ENCODE results near the gene QSOX2. TPM values are rescaled to one million over a fixed set of nuclear protein-coding genes. Genes with fewer than 3 reads are reported as not detected.

QSOX2 gene
- total RNA-seq, 2 donors from 2014 or later = 4.9 to 12.0 TPM

- peaks cover 8% of the 10 kb centered on the region for H3K27me3 ChIP-seq
- TF ChIP-seq, protein P1, sequence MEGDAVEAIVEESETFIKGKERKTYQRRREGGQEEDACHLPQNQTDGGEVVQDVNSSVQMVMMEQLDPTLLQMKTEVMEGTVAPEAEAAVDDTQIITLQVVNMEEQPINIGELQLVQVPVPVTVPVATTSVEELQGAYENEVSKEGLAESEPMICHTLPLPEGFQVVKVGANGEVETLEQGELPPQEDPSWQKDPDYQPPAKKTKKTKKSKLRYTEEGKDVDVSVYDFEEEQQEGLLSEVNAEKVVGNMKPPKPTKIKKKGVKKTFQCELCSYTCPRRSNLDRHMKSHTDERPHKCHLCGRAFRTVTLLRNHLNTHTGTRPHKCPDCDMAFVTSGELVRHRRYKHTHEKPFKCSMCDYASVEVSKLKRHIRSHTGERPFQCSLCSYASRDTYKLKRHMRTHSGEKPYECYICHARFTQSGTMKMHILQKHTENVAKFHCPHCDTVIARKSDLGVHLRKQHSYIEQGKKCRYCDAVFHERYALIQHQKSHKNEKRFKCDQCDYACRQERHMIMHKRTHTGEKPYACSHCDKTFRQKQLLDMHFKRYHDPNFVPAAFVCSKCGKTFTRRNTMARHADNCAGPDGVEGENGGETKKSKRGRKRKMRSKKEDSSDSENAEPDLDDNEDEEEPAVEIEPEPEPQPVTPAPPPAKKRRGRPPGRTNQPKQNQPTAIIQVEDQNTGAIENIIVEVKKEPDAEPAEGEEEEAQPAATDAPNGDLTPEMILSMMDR (IDR thresholded peaks at IDR 0.05) = no peak
- H3K4me1 ChIP-seq = no peaks in the 10 kb centered on the region
- no peak for DNase-seq
- H3K36me3 ChIP-seq = no peaks in the 10 kb centered on the region
- no peak overlapping the region for H3K4me3 ChIP-seq
- no peaks in the 10 kb centered on the region for H3K9me3 ChIP-seq
- no peak overlapping the region for H3K27ac ChIP-seq
- H3K9ac ChIP-seq (ENCODE audit: low read depth in 2 of 2, low read length in 2 of 2) = no peak overlapping the region
- intact Hi-C loops (cut with DNase I) = no loop called here
Observed at GRCh38 chr9:136186386-136186785, 59.2 kb downstream of the QSOX2 start.

DNA sequence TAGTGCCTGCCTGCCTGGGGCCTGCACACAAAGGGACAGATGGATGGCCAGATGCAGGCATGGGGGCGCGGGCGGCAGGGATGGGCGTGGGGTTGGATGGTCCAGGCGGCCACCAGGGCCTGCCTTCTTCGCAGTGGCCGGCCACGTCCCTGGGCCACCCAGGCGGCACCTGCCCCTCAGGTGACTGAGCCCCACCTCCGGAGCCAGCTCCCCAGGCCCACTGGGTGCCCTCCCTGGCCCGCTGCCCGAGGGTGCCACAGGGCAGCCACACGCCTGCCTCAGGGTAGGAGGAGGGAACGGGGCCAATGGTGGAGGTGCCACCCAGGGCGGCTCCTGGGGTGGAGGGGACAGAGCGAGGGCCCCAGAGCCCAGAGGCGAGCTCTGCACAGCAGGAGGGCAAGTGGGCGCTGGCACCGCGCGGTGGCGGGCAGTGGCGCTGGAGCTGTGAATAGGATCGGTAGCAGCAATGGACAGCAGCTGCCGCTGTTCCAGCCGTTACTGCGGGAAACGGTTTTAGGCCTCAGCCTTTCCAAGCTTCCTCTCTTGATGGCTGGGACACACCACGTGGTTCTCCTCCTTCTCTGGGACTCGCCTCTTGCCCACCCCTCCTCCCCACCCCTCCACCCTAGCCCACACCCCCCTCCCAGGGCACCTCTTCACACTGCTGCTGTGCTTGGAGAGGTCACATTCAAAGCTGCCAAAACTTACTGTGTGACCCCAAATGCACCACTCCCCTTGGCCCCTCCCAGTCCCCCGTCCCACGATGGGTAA lies 59.8 kb downstream of the QSOX2 start:
- Histone ChIP-seq H3K27me3 (peaks cover 2% of the 10 kb centered on the region), H3K4me3 (no peak overlapping the region), H3K36me3 (no peaks in the 10 kb centered on the region), H3K9ac (ENCODE audit: low read depth in 2 of 2, low read length in 2 of 2) (no peak overlapping the region), H3K4me1 (no peaks in the 10 kb centered on the region), H3K27ac (no peak overlapping the region), H3K9me3 (no peaks in the 10 kb centered on the region)
- DNase-seq = no peak
- TF ChIP-seq, protein P1 (IDR thresholded peaks at IDR 0.05) = no peak
- intact Hi-C loops (cut with DNase I) = no loop called here

DNA sequence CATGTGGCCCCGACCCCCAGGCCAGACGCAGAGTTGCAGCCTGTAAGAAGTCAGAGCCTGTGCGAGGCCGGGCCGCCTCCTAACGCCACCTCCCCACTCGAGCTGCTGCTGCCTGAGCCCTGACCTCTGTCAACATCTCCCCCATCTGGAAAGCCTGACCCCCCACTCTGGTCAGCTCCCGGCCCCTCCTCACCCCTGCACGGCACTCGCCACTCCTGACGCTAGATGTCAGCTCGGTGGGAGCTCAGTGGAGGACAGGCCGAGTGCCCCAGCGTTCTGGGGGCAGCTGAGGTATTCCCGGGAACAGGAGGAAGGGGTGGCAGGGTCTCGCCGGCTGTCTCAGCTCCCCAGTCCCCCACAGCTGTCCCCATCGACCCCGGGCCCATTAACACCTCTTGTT lies 60.5 kb downstream of the QSOX2 start:
- H3K27me3 ChIP-seq = no peaks in the 10 kb centered on the region
- intact Hi-C loops (cut with DNase I) = no loop called here
- DNase-seq = no peak

GRCh38 chr9:136182850-136183422 lies 62.7 kb downstream of the QSOX2 start:
- Histone ChIP-seq H3K9ac (ENCODE audit: low read depth in 2 of 2, low read length in 2 of 2) (no peak overlapping the region), H3K36me3 (no peaks in the 10 kb centered on the region), H3K27me3 (no peaks in the 10 kb centered on the region), H3K4me1 (no peaks in the 10 kb centered on the region), H3K4me3 (no peak overlapping the region), H3K27ac (no peak overlapping the region), H3K9me3 (no peaks in the 10 kb centered on the region)
- intact Hi-C loops (cut with DNase I) = no loop called here
- DNase-seq = no peak
- TF ChIP-seq, protein P1 (IDR thresholded peaks at IDR 0.05) = no peak

More for the DNA sequence above, 60.5 kb downstream of the QSOX2 start:
- Histone ChIP-seq H3K36me3 (no peaks in the 10 kb centered on the region), H3K4me1 (no peaks in the 10 kb centered on the region), H3K9ac (ENCODE audit: low read depth in 2 of 2, low read length in 2 of 2) (no peak overlapping the region), H3K9me3 (no peaks in the 10 kb centered on the region), H3K27ac (no peak overlapping the region), H3K4me3 (no peak overlapping the region)
- TF ChIP-seq, protein P1 (IDR thresholded peaks at IDR 0.05) = no peak

- no peaks in the 10 kb centered on the region for H3K4me1 ChIP-seq
- DNase-seq = no peak
- intact Hi-C loops (cut with DNase I) = no loop called here
- H3K27me3 ChIP-seq = no peaks in the 10 kb centered on the region
- no peak overlapping the region for H3K4me3 ChIP-seq
- TF ChIP-seq, protein P1 (IDR thresholded peaks at IDR 0.05) = no peak
- H3K9ac ChIP-seq (ENCODE audit: low read depth in 2 of 2, low read length in 2 of 2) = no peak overlapping the region
- no peaks in the 10 kb centered on the region for H3K36me3 ChIP-seq
- no peak overlapping the region for H3K27ac ChIP-seq
- H3K9me3 ChIP-seq = no peaks in the 10 kb centered on the region
Observed at GRCh38 chr9:136182420-136182787, 63.2 kb downstream of the QSOX2 start.

Measured in colonic mucosa (tissue), 4 donors.